Mesodermal cell (in vitro differentiated cells): ENCODE results near the gene RPL3.

Experiments
- H3K27ac ChIP-seq: 2 replicates; pipeline ENCODE4 v1.7.0; 2013; ENCODE audit warnings: mild to moderate bottlenecking, low read depth, low read length, moderate library complexity; ENCODE audit not compliant: severe bottlenecking
- H3K36me3 ChIP-seq: 2 replicates; pipeline ENCODE4 v1.7.1; 2013; ENCODE audit warnings: mild to moderate bottlenecking, low read length, moderate library complexity; ENCODE audit not compliant: control insufficient read depth, insufficient read depth
- H3K4me1 ChIP-seq: one replicate; pipeline ENCODE4 v1.7.1; 2013; ENCODE audit warnings: mild to moderate bottlenecking, low read length; ENCODE audit not compliant: insufficient read depth, control insufficient read depth, poor library complexity, severe bottlenecking
- H3K4me3 ChIP-seq: 2 replicates; pipeline ENCODE4 v1.7.0; 2013; ENCODE audit warnings: low read length, control low read depth, mild to moderate bottlenecking; ENCODE audit not compliant: insufficient read depth, poor library complexity, severe bottlenecking; ENCODE audit errors: extremely low read depth
- H3K9me3 ChIP-seq: 2 replicates; pipeline ENCODE4 v1.7.1; 2013; ENCODE audit warnings: mild to moderate bottlenecking, low read length, moderate library complexity; ENCODE audit not compliant: control insufficient read depth
- WGBS, 2 experiments: methylation state at CpG; one replicate each; pipeline ENCODE4 v1.1.5; 2013; ENCODE audit warnings: missing lambda C conversion rate in 2 of 2; ENCODE audit not compliant: insufficient coverage in 2 of 2; 5-methylcytosine and 5-hydroxymethylcytosine counted together

Gene RPL3

DNA sequence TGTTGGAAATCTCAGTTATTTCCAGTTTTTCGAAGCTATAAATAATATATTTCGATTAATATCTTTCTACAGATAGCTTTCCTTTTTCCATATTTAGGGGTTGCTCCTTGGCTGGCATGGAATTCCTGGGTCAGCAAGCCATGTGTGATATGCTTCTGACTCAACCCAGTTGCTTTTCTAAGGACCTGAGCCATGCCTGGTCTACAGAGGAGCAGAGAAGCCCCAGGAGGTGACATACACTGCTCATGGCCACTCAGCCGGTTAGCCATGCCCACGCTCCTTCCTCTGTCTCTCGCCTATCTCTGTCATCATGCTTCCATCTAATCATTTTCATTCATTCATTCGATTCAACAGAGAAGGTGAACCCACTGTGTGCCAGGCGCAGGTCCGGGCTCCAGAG, 51.4 kb downstream of the RPL3 start:
- peaks cover 3% of the 10 kb centered on the region for H3K9me3 ChIP-seq

DNA sequence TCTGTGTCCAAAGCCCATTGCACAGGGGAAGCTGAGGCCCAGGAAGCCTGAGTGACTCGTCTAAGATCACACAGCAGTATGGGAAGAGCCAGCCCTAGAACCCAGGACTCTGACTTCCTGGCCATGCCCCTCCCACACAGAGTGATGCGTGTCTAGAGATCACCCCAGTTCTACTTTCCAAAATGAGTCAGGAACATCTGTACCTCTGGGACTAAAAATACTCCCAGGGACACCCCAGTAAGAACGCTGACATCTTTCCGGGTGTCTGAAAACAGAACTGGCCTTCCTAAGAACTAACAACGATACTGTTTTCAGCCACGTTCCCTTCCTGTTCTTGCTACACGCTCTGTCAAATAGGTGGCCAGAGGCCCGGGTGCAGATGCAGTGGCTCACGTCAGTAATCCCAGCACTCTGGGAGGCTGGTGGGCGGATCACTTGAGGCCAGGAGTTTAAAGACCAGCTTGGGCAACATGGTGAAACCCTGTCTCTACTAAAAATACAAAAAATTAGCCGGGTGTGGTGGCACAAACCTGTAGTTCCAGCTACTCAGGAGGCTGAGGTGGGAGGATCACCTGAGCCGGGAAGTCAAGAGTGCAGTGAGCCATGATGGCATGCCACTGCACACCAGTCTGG, 52.9 kb downstream of the RPL3 start:
- Histone ChIP-seq H3K4me1 (peaks cover 4% of the 10 kb centered on the region), H3K27ac (no peak overlapping the region), H3K9me3 (peaks cover 3% of the 10 kb centered on the region), H3K36me3 (no peaks in the 10 kb centered on the region), H3K4me3 (no peak overlapping the region)
- whole genome bisulfite sequencing, 2 experiments = 80 to 82% methylated on average over 11 to 12 of the region's 12 CpGs

More for the DNA sequence above, 51.4 kb downstream of the RPL3 start:
- WGBS, 2 experiments = 90 to 98% methylated on average over 6 to 7 of the region's 8 CpGs
- peaks cover 4% of the 10 kb centered on the region for H3K4me1 ChIP-seq
- no peaks in the 10 kb centered on the region for H3K36me3 ChIP-seq
- no peak overlapping the region for H3K4me3 ChIP-seq
- no peak overlapping the region for H3K27ac ChIP-seq

DNA sequence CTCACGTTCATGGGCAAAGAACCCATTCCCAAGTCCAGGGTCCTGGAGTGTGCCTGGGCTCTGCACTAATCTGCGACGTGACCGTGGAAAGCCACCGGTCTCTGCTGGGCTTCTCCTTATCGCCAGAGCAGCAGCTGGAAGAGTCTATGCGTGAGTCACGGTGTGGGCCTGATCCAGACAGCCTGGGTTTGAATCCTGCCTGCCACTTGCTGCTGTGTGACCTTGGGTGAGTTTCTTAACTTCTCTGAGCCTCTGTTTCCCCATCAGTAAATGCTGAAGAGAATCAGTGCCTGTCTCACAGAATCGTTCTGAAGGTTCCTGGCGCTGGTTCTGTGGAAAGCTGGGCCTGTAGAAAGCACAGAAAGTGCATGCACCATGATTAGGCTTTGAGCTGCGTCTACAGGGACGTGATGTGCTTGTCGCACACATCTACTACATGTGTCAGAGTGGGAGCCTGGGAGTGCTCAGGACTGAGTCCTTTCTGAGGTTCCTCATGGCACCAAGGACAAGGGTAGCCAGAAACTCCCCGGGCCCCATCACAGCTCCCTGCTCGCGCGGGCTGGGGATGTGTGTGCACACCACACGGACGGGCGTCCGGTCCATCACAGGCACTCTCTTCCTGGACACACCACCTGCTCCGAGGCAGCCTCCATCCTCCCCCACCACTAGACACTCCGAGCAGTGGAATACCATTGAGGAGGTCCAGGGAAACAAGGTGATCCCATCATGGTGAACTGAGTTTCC, 54.1 kb downstream of the RPL3 start:
- 95 to 96% methylated on average over 22 of the region's 23 CpGs for WGBS, 2 experiments

DNA sequence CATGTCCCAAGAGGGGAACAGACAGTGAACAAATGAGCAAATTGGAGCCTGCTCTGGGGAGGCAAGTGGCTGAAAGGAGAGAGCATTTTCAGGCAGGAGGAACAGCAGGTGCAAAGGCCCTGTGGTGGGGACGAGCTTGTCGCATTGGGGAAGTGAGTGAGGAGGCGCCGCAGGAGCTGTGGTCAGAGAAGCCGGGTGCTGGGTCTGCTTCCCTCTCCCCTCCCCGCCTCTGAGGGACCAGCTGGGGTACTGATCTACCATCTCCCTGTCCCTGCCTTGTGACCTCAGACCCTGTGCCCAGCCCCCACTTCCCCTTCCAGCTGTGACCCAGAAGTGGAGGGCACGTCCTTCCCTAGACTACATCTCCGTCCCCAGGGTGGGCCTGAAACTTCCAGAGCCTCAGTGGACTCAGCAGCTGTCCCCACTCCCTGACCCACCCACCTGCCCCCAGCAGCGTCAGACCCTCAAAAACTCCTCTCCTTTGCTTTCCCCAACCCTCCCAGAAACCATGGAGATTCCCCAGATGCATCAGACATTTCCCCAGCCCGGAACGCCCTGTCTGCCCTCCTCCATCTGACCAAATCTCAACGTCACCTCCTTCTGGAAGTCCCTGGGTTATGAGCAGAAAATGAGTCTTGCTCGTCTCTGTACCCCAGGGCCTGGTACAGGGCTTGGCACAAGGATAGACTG, 54.9 kb downstream of the RPL3 start:
- Histone ChIP-seq H3K4me3 (no peak overlapping the region), H3K36me3 (no peaks in the 10 kb centered on the region), H3K27ac (no peak overlapping the region), H3K4me1 (peaks cover 4% of the 10 kb centered on the region), H3K9me3 (no peaks in the 10 kb centered on the region)
- WGBS, 2 experiments = 90 to 98% methylated on average over 10 to 12 of the region's 13 CpGs

More for the DNA sequence above, 54.1 kb downstream of the RPL3 start:
- no peaks in the 10 kb centered on the region for H3K36me3 ChIP-seq
- H3K4me1 ChIP-seq = peaks cover 4% of the 10 kb centered on the region
- H3K9me3 ChIP-seq = no peaks in the 10 kb centered on the region
- H3K4me3 ChIP-seq = no peak overlapping the region
- no peak overlapping the region for H3K27ac ChIP-seq

DNA sequence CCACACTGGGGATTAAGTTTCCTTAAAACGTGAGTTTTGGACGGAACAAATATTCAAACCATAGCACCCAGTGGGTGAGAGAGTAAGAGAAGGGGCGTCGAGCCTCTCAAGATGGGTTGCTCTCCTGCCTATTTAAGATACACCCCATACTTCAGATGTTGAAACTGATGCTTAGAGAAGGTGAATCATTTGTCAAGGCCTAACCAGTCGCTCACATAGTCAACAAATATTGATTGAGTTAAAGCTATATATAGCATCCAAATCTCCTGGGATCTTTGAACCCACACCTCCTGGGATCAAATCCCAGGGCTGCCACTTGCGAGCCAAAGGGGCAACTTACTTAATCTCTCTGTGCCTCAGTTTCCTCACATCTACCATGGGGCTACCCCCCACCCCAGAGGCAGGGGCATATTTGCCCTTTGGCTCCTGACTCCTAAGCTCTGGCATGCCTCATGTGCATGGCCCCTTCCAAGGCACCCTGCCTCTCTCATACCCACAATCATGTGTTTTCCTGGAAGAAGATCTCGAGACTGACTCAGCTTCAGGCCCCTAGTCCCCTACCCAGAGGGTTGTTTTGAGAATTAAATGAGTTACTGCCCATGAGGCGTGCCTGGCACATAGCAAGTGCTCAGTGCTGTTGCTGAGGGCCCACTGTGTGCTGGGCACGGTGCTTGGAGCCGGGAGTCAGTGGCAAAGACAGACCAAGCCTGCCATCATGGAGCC, 55.6 kb downstream of the RPL3 start:
- no peaks in the 10 kb centered on the region for H3K4me1 ChIP-seq
- WGBS, 2 experiments = 89 to 96% methylated on average over 3 to 5 of the region's 10 CpGs
- H3K9me3 ChIP-seq = no peaks in the 10 kb centered on the region
- H3K36me3 ChIP-seq = no peaks in the 10 kb centered on the region
- no peak overlapping the region for H3K4me3 ChIP-seq
- H3K27ac ChIP-seq = no peak overlapping the region
